AG10803 (cell line): ENCODE measurements around the gene SDHB.

Source experiments
- DNase-seq: peaks from one replicate; pipeline ENCODE4 v3.0.0; 2010; ENCODE audit warnings: low read depth
- H3K4me3 ChIP-seq: 2 replicates; pipeline ENCODE4 v1.5.1; 2011; ENCODE audit warnings: mild to moderate bottlenecking, low read length, control low read depth
- TF ChIP-seq, protein P1 (sequence below): conservative IDR thresholded peaks from 2 replicates; pipeline ENCODE4 v1.5.1; 2011; ENCODE audit warnings: mild to moderate bottlenecking, low read length, control low read depth, inconsistent platforms

Gene SDHB

DNA sequence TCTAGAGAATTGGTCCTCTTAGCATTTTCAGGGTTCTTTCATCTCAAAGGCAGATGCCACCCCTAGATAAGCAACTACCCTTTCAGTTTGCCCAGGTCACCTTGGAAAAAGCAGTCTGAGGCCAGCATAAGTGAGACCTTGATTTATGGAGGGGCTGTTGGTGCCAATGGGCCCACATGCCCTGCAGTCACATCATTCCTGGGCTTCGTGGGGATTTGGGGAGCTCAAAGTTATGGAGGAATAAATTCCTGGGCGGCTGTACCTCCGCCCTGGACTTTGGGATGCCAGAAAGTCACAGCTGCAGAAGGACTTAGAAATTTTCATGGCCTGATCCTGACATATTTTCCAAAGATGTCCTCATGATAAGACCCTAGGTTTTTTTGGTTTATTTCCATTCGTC is 2.7 kb upstream of the SDHB start:
- TF ChIP-seq, protein P1, sequence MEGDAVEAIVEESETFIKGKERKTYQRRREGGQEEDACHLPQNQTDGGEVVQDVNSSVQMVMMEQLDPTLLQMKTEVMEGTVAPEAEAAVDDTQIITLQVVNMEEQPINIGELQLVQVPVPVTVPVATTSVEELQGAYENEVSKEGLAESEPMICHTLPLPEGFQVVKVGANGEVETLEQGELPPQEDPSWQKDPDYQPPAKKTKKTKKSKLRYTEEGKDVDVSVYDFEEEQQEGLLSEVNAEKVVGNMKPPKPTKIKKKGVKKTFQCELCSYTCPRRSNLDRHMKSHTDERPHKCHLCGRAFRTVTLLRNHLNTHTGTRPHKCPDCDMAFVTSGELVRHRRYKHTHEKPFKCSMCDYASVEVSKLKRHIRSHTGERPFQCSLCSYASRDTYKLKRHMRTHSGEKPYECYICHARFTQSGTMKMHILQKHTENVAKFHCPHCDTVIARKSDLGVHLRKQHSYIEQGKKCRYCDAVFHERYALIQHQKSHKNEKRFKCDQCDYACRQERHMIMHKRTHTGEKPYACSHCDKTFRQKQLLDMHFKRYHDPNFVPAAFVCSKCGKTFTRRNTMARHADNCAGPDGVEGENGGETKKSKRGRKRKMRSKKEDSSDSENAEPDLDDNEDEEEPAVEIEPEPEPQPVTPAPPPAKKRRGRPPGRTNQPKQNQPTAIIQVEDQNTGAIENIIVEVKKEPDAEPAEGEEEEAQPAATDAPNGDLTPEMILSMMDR, result no peak
- H3K4me3 ChIP-seq, result no peak overlapping the region
- no peak for DNase-seq

GRCh38 chr1:17055801-17056200 is 2.0 kb upstream of the SDHB start:
- DNase-seq, result no peak
- H3K4me3 ChIP-seq, result no peak overlapping the region
- TF ChIP-seq, protein P1, result no peak

- peak overlapping the region; percentile 100 for H3K4me3 ChIP-seq
- TF ChIP-seq, protein P1, result no peak
- DNase-seq, result no peak
These were observed 647 bp downstream of the SDHB start for GRCh38 chr1:17053086-17053684.

- DNase-seq, result no peak
- TF ChIP-seq, protein P1, result no peak
- peak overlapping the region; percentile 100 for H3K4me3 ChIP-seq
These were observed 1.2 kb downstream of the SDHB start for GRCh38 chr1:17052641-17053040.

- no peak overlapping the region for H3K4me3 ChIP-seq
- TF ChIP-seq, protein P1, result no peak
- no peak for DNase-seq
These were observed 1.8 kb downstream of the SDHB start for GRCh38 chr1:17052038-17052437.

DNA sequence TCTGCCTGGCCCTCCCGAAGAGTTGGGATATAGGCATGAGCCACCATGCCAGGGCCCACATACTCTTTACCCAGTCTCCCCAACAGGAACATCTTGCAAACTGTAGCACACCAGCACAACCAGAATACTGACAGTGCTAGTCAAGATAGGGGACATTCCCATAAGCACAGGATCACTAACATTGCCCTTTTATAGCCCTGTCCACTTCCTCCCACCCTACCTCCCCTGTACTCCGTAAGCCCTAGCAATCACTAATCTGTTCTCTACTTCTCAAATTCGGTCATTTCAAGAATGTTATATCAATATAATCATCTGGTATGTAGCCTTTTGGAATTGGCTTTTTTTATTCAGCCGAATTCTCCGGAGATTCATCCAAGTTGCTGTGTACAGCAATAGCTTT is 5.9 kb downstream of the SDHB start:
- TF ChIP-seq, protein P1, result no peak
- H3K4me3 ChIP-seq, result no peak overlapping the region
- no peak for DNase-seq

DNA sequence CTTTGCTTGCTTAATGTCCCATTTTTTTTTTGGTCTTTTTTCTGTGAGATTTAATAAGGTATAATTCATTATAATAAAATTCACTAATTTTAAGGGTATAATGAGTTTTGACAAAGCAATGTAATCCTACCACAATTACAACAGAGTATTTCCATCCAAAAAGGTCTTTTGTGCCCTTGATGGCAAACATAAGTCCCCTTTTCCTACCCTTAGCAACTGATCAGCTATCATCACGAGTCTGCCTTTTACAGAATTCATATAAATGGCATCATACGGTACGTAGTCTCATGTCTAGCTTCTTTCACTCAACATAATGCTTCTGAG is 7.5 kb downstream of the SDHB start:
- no peak overlapping the region for H3K4me3 ChIP-seq
- TF ChIP-seq, protein P1, result no peak
- DNase-seq, result no peak
